Measurements from ENCODE around the gene EEF1A2.

The EEF1A2 gene

DNA sequence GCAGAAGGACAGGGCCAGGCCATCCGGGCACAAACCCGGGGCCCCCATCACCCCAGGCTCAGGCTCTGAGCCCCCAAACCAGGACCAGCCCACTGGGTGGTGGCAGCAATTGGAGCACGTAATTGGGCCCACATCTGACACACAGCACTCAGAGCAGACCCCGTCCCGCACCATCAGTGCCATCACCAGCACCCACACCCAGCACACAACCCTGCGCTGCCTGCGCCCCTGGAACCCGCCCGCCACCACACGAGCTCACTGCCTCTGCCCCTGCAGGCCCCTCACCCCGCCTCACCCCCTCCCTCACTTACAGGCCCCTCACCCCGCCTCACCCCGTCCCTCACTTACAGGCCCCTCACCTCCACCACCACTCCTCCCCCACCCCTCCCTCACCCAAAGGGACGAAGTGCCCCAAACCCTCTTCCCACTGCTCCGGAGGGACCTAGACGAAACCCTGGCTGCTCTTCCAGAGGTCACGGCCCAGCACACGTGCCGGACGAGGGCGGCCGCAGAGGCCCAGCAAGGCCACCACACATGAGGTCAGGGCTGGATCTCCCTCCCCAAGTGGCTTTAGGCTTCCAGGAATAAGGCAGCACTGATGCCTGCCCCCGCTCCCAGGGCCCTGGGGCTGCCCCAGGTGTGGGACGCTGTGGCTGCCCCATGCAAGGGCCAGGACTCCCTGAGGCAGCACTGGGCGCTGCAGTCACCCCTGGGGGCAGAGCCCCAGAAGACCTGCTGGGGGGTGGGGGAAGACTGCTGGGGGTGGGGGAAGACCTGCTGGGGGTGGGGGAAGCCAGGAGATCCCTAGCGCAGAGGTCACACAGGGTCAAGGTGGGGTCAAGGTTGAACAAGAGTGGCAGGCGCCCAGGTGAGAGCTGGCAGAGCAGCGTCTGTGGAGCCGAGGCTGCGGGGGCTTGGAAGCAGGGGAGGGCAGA is 48.8 kb downstream of the EEF1A2 start:
- no peak for TF ChIP-seq TEAD4 (IDR thresholded peaks at IDR 0.05)

DNA sequence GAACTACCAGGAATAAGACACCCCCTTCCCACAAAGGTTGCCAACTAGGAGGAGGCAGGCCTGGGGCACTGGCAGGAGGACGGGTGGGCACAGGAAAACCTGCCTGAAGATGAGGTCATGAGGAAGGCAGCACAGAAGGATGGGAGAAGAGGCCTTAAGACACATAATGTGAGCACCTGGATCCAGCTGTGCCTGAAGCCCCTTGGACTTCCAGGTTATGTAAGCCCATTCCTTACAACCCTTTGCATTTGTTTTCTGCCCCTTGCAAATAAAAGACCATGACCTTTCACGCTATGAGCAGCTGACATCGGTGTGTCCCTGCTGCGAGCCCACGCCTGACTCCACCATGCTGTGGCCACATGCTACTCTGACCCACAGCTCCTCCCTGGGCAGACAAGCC is 49.9 kb downstream of the EEF1A2 start:
- TF ChIP-seq TAF1 (IDR thresholded peaks at IDR 0.05; ENCODE audit: low read depth) (no peak), YY1 (IDR thresholded peaks at IDR 0.05; ENCODE audit: low read depth) (no peak), ZBTB7A (IDR thresholded peaks at IDR 0.05; ENCODE audit: low read depth) (no peak), TEAD4 (IDR thresholded peaks at IDR 0.05) (no peak), CREB1 (IDR thresholded peaks at IDR 0.05; ENCODE audit: low read depth) (no peak), CEBPB (IDR thresholded peaks at IDR 0.05) (no peak), TCF12 (IDR thresholded peaks at IDR 0.05; ENCODE audit: low read depth) (no peak), EGR1 (IDR thresholded peaks at IDR 0.05) (no peak), FOXM1 (IDR thresholded peaks at IDR 0.05; ENCODE audit: borderline replicate concordance, low read depth) (no peak), EP300 (IDR thresholded peaks at IDR 0.05; ENCODE audit: borderline replicate concordance) (no peak), NFIC (IDR thresholded peaks at IDR 0.05) (no peak), RAD21 (IDR thresholded peaks at IDR 0.05; ENCODE audit: low read depth) (no peak)
- TF ChIP-seq, protein P1, sequence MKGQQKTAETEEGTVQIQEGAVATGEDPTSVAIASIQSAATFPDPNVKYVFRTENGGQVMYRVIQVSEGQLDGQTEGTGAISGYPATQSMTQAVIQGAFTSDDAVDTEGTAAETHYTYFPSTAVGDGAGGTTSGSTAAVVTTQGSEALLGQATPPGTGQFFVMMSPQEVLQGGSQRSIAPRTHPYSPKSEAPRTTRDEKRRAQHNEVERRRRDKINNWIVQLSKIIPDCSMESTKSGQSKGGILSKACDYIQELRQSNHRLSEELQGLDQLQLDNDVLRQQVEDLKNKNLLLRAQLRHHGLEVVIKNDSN (IDR thresholded peaks at IDR 0.05), result no peak
- TF ChIP-seq, protein P2, sequence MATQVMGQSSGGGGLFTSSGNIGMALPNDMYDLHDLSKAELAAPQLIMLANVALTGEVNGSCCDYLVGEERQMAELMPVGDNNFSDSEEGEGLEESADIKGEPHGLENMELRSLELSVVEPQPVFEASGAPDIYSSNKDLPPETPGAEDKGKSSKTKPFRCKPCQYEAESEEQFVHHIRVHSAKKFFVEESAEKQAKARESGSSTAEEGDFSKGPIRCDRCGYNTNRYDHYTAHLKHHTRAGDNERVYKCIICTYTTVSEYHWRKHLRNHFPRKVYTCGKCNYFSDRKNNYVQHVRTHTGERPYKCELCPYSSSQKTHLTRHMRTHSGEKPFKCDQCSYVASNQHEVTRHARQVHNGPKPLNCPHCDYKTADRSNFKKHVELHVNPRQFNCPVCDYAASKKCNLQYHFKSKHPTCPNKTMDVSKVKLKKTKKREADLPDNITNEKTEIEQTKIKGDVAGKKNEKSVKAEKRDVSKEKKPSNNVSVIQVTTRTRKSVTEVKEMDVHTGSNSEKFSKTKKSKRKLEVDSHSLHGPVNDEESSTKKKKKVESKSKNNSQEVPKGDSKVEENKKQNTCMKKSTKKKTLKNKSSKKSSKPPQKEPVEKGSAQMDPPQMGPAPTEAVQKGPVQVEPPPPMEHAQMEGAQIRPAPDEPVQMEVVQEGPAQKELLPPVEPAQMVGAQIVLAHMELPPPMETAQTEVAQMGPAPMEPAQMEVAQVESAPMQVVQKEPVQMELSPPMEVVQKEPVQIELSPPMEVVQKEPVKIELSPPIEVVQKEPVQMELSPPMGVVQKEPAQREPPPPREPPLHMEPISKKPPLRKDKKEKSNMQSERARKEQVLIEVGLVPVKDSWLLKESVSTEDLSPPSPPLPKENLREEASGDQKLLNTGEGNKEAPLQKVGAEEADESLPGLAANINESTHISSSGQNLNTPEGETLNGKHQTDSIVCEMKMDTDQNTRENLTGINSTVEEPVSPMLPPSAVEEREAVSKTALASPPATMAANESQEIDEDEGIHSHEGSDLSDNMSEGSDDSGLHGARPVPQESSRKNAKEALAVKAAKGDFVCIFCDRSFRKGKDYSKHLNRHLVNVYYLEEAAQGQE (IDR thresholded peaks at IDR 0.05; ENCODE audit: low read depth), result no peak
- TF ChIP-seq, protein P3, sequence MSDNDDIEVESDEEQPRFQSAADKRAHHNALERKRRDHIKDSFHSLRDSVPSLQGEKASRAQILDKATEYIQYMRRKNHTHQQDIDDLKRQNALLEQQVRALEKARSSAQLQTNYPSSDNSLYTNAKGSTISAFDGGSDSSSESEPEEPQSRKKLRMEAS (IDR thresholded peaks at IDR 0.05), result no peak

DNA sequence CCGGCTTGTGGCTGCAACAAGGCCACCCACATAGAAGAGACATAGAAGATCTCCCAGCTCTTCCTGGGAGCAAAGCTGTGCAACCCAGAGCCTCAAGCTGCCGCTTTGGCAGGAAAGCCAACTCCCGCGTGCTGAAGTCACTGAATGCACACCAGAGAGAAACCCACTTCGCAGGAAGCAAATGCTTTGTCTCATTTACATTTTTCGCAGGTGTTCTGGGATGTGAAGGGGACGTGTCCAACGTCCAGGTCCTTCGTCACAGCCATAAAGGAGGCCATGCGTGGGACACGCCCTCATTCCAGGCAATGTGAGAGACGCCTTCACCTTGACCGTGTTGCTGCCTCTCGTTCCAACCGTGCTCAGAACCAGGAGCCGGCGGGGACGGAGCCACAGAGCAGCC is 50.9 kb downstream of the EEF1A2 start:
- no peak for TF ChIP-seq RAD21 (IDR thresholded peaks at IDR 0.05; ENCODE audit: low read depth)
- TF ChIP-seq, protein P2 (IDR thresholded peaks at IDR 0.05; ENCODE audit: low read depth), result no peak
- no peak for TF ChIP-seq TEAD4 (IDR thresholded peaks at IDR 0.05)
- no peak for TF ChIP-seq EGR1 (IDR thresholded peaks at IDR 0.05)
- no peak for TF ChIP-seq CREB1 (IDR thresholded peaks at IDR 0.05; ENCODE audit: low read depth)
- TF ChIP-seq, protein P3 (IDR thresholded peaks at IDR 0.05), result peak; percentile 27; the same call in 1 of the 2 replicates
- no peak for TF ChIP-seq NFIC (IDR thresholded peaks at IDR 0.05)
- no peak for TF ChIP-seq FOXM1 (IDR thresholded peaks at IDR 0.05; ENCODE audit: borderline replicate concordance, low read depth)
- no peak for TF ChIP-seq TAF1 (IDR thresholded peaks at IDR 0.05; ENCODE audit: low read depth)

DNA sequence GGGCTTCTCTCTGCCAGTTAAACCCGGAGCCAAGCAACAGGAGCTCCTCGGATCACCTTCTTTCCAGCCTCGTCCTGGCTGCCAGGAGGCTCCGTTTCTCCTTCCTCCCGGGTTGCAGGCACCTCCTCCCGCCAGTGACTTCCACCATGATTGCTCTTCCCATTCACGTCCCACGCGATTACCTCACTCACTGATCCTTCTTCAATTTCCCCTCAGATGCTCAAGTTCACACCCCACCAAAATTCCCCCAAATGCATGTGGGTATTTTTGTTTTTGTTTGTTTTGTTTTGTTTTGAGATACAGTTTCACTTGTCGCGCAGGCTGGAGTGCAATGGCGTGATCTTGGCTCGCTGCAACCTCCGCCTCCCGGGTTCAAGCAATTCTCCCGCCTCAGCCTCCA is 51.6 kb downstream of the EEF1A2 start:
- TF ChIP-seq YY1 (IDR thresholded peaks at IDR 0.05; ENCODE audit: low read depth) (no peak), TCF12 (IDR thresholded peaks at IDR 0.05; ENCODE audit: low read depth) (no peak), NFIC (IDR thresholded peaks at IDR 0.05) (no peak), RAD21 (IDR thresholded peaks at IDR 0.05; ENCODE audit: low read depth) (no peak), ZBTB7A (IDR thresholded peaks at IDR 0.05; ENCODE audit: low read depth) (no peak), EP300 (IDR thresholded peaks at IDR 0.05; ENCODE audit: borderline replicate concordance) (no peak)
- TF ChIP-seq, protein P3 (IDR thresholded peaks at IDR 0.05), result no peak

DNA sequence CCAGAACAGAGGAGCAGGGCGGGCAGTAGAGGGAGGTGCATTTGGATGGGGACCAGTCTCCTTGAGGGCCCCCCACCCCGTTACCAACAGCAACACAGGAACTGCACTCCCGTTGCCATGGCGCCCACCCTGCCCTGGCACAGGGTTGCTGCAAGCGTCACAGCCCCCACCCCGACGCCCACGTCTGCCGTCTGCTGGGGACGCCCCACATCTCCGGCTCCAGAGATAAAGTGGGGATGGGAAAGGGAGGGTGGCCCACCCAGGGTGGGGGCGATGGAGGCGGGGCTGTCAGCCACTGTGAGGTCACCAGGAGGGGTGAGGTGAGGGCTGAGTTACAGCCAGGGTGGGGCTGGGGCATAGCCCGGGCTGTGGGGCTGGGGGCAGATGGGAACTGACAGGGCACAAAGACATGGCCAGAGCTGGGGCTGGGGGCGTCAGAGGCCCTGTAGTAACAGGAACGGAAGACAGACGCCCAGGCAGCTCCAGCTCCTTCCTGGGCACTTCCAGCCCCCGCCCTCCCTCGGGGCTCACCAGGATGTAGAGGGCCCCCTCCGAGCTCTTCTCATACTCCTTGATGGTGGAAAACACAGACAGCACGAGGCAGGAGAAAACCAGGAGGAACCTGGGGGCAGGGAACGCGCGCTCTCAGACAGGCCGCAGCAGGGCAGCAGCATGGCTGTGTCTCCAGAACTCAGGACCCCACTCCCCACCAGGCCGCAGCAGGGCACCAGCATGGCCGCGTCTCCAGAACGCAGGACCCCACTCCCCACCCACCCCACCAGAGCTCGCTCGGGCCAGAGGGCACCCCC is 52.5 kb downstream of the EEF1A2 start:
- TF ChIP-seq EGR1 (IDR thresholded peaks at IDR 0.05) (no peak), TEAD4 (IDR thresholded peaks at IDR 0.05) (no peak), ZBTB7A (IDR thresholded peaks at IDR 0.05; ENCODE audit: low read depth) (no peak), CEBPB (IDR thresholded peaks at IDR 0.05) (no peak), TCF12 (IDR thresholded peaks at IDR 0.05; ENCODE audit: low read depth) (no peak), YY1 (IDR thresholded peaks at IDR 0.05; ENCODE audit: low read depth) (no peak), CREB1 (IDR thresholded peaks at IDR 0.05; ENCODE audit: low read depth) (no peak), FOXM1 (IDR thresholded peaks at IDR 0.05; ENCODE audit: borderline replicate concordance, low read depth) (no peak), EP300 (IDR thresholded peaks at IDR 0.05; ENCODE audit: borderline replicate concordance) (no peak), RAD21 (IDR thresholded peaks at IDR 0.05; ENCODE audit: low read depth) (no peak), NFIC (IDR thresholded peaks at IDR 0.05) (no peak), TAF1 (IDR thresholded peaks at IDR 0.05; ENCODE audit: low read depth) (no peak)
- TF ChIP-seq, protein P2 (IDR thresholded peaks at IDR 0.05; ENCODE audit: low read depth), result no peak
- TF ChIP-seq, protein P3 (IDR thresholded peaks at IDR 0.05), result no peak
- TF ChIP-seq, protein P1 (IDR thresholded peaks at IDR 0.05), result no peak
